Keratinocyte (primary cell): Measurements from ENCODE around the gene GDF2. TPM values are rescaled to one million over a fixed set of nuclear protein-coding genes. Genes with fewer than 3 reads are reported as not detected.

Experiments
- DNase-seq: peaks from one replicate; pipeline ENCODE4 v3.0.0-alpha.2; 2011; ENCODE audit warnings: low read depth, missing footprints, low spot score
- FAIRE-seq: peaks from 2 replicates; lab custom pipeline; 2011; peaks lifted over from hg19 to GRCh38; lab: Jason Lieb, UNC
- H2AFZ ChIP-seq: 2 replicates; pipeline ENCODE4 v1.6.0; 2012; ENCODE audit warnings: low read length, control low read depth, inconsistent platforms; ENCODE audit not compliant: control insufficient read depth
- H3K27ac ChIP-seq: 2 replicates; pipeline ENCODE4 v1.5.1; 2011; ENCODE audit warnings: low read length; ENCODE audit not compliant: control insufficient read depth, insufficient read depth
- H3K27me3 ChIP-seq: 3 replicates; pipeline ENCODE4 v1.6.0; 2011; ENCODE audit warnings: low read length; ENCODE audit not compliant: control insufficient read depth, insufficient read depth; ENCODE audit errors: extremely low read depth
- H3K36me3 ChIP-seq, 2 experiments: 2 replicates in 1 of 2; 3 replicates in 1 of 2; pipeline ENCODE4 v1.5.1; 2011; ENCODE audit warnings: low read length in 2 of 2, mild to moderate bottlenecking in 1 of 2; ENCODE audit not compliant: control insufficient read depth in 2 of 2, insufficient read depth in 2 of 2; ENCODE audit errors: extremely low read depth in 1 of 2
- H3K4me1 ChIP-seq: 3 replicates; pipeline ENCODE4 v1.5.1; 2011; ENCODE audit warnings: low read length; ENCODE audit not compliant: control insufficient read depth, insufficient read depth; ENCODE audit errors: extremely low read depth
- H3K4me2 ChIP-seq: 3 replicates; pipeline ENCODE4 v1.6.0; 2011; ENCODE audit warnings: low read depth, low read length; ENCODE audit not compliant: control insufficient read depth, insufficient read depth; ENCODE audit errors: extremely low read depth
- H3K4me3 ChIP-seq, 3 experiments: fragments of 200-600 bp in 1 of 3; sonication (generic) in 1 of 3; 2 replicates in 2 of 3; 3 replicates in 1 of 3; pipeline ENCODE4 v1.5.1; 2011 to 2016; ENCODE audit warnings: low read length in 3 of 3, mild to moderate bottlenecking in 3 of 3, control low read depth in 2 of 3, inconsistent platforms in 1 of 3, low read depth in 1 of 3, mixed read lengths in 1 of 3, mixed run types in 1 of 3, moderate library complexity in 1 of 3; ENCODE audit not compliant: control insufficient read depth in 2 of 3, insufficient read depth in 2 of 3; ENCODE audit errors: extremely low read depth in 1 of 3
- H3K79me2 ChIP-seq: 2 replicates; pipeline ENCODE4 v1.6.0; 2012; ENCODE audit warnings: low read length; ENCODE audit not compliant: control insufficient read depth, insufficient read depth
- H3K9ac ChIP-seq: 3 replicates; pipeline ENCODE4 v1.6.0; 2011; ENCODE audit warnings: low read length; ENCODE audit not compliant: control insufficient read depth, insufficient read depth; ENCODE audit errors: extremely low read depth
- H3K9me1 ChIP-seq: 3 replicates; pipeline ENCODE4 v1.6.0; 2011; ENCODE audit warnings: low read length; ENCODE audit not compliant: control insufficient read depth, insufficient read depth; ENCODE audit errors: extremely low read depth
- H3K9me3 ChIP-seq: 2 replicates; pipeline ENCODE4 v1.5.1; 2012; ENCODE audit warnings: low read depth, low read length; ENCODE audit not compliant: control insufficient read depth
- H4K20me1 ChIP-seq: 3 replicates; pipeline ENCODE4 v1.6.0; 2011; ENCODE audit warnings: low read length; ENCODE audit not compliant: control insufficient read depth, insufficient read depth; ENCODE audit errors: extremely low read depth
- CTCF ChIP-seq, 3 experiments: IDR thresholded peaks in 1 of 3; conservative IDR thresholded peaks in 1 of 3; optimal IDR thresholded peaks in 1 of 3; 2 replicates in 2 of 3; 3 replicates in 1 of 3; pipeline versions ENCODE3 to v1.5.1; 2011; ENCODE audit warnings: low read length in 3 of 3, mild to moderate bottlenecking in 3 of 3, moderate library complexity in 2 of 3, control low read depth in 1 of 3, inconsistent platforms in 1 of 3; ENCODE audit not compliant: insufficient read depth in 2 of 3; ENCODE audit errors: extremely low read depth in 1 of 3
- EZH2 ChIP-seq: IDR thresholded peaks from one replicate; pipeline ENCODE4 v1.6.1; 2012; ENCODE audit warnings: inconsistent platforms, mild to moderate bottlenecking, low read length, moderate library complexity
- dilution Hi-C: fragments of 300-500 bp; cut with MboI; formaldehyde crosslinking; loops from one replicate; pipeline ENCODE4 v1.7.0; 2020; ENCODE audit warnings: low sequenced_read_pairs; ENCODE audit not compliant: extremely low pct_ligation_motif_present
- polyA plus RNA-seq, 5 experiments: library from polyadenylated mRNA; depleted of rRNA in 3 of 5; stranded (reverse) in 3 of 5; stranded (forward) in 1 of 5; unstranded in 1 of 5; fragments of >200 nt; gene quantifications; 1 replicate in 1 of 5; 2 replicates in 3 of 5; 3 replicates in 1 of 5; pipeline versions ENCODE4 v1.2.1 to v1.2.3, GENCODE V29; 2011 to 2012; ENCODE audit warnings: missing spikeins in 2 of 5, low read depth in 1 of 5, low replicate concordance in 1 of 5

Gene GDF2
- polyA plus RNA-seq, 1 donor (not counting 4 experiments of a cell fraction or from before 2014, with no cell fraction given): not detected

GRCh38 chr10:47347303-47347675 is 25.0 kb downstream of the GDF2 start:
- Histone ChIP-seq H3K4me1 (no peaks in the 10 kb centered on the region), H3K9me3 (no peaks in the 10 kb centered on the region), H4K20me1 (no peaks in the 10 kb centered on the region), H3K79me2 (no peaks in the 10 kb centered on the region), H3K9ac (no peak overlapping the region), H3K27me3 (no peaks in the 10 kb centered on the region), H3K4me2 (no peak overlapping the region), H3K27ac (no peak overlapping the region), H3K4me3 (no peak overlapping the region), H2AFZ (no peak overlapping the region), H3K9me1 (no peaks in the 10 kb centered on the region), H3K36me3 (no peaks in the 10 kb centered on the region)
- dilution Hi-C loops: no loop called here
- FAIRE-seq (no peak), DNase-seq (no peak)
- TF ChIP-seq EZH2 (no peak), CTCF (optimal IDR thresholded peaks at IDR 0.05 in 1 of 3, IDR thresholded peaks at IDR 0.05 in 1 of 3, conservative IDR thresholded peaks at IDR 0.05 in 1 of 3; ENCODE audit: extremely low read depth in 1 of 3, insufficient read depth in 2 of 3, low read length in 3 of 3) (no peak)

DNA sequence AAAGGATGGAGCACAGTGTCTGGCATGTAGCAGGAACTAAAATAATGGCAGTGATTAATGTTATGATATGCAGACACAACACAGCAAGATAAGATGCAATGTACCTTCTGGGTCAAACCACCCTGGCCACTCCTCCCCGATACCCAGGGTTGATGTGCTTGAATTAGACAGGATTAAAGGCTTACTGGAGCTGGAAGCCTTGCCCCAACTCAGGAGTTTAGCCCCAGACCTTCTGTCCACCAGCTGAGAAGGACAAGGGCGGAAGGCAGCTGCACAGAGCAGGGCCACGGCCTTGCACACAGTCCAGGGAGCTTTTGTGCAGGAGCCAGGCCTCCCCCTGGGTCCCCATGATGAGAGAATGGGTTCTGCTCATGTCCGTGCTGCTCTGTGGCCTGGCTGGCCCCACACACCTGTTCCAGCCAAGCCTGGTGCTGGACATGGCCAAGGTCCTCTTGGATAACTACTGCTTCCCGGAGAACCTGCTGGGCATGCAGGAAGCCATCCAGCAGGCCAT is 25.9 kb downstream of the GDF2 start, which contains the start of gene RBP3:
Gene RBP3 (plus strand): TSS at position 226 of the 514 bp plus-strand sequence. CDS start 122 bp downstream, at position 348.
- Histone ChIP-seq H3K4me1 (no peaks in the 10 kb centered on the region), H3K27ac (no peak within 1 kb of the TSS), H3K9me1 (no peaks in the 10 kb centered on the region), H3K4me2 (no peak within 1 kb of the TSS), H4K20me1 (no peaks in the 10 kb centered on the region), H3K4me3 (no peak within 1 kb of the TSS), H3K36me3 (no peaks in the 10 kb centered on the region), H3K27me3 (no peaks in the 10 kb centered on the region), H3K79me2 (no peaks in the 10 kb centered on the region), H3K9me3 (no peaks in the 10 kb centered on the region), H3K9ac (no peak within 1 kb of the TSS), H2AFZ (no peak within 1 kb of the TSS)
- no peak for TF ChIP-seq EZH2
- no peak for TF ChIP-seq CTCF (optimal IDR thresholded peaks at IDR 0.05 in 1 of 3, IDR thresholded peaks at IDR 0.05 in 1 of 3, conservative IDR thresholded peaks at IDR 0.05 in 1 of 3; ENCODE audit: extremely low read depth in 1 of 3, insufficient read depth in 2 of 3, low read length in 3 of 3)
- no peak for DNase-seq
- dilution Hi-C loops: no loop called here
- no peak for FAIRE-seq
